GM12878 (cell line): ENCODE results near the gene NMRK1. TPM values are rescaled to one million over a fixed set of nuclear protein-coding genes. Genes with fewer than 3 reads are reported as not detected.

Experiments used
- ATF7 ChIP-seq: fragments of 450-650 bp; IDR thresholded peaks from 2 replicates; pipeline ENCODE4 v1.6.1; 2016; ENCODE audit warnings: low read depth, mild to moderate bottlenecking
- BHLHE40 ChIP-seq, 2 experiments: fragments of 450-650 bp in 1 of 2; IDR thresholded peaks; 2 replicates each; pipeline ENCODE4 v1.6.1; 2011 to 2017; ENCODE audit warnings: low read depth in 2 of 2, borderline replicate concordance in 1 of 2, improper control_type of control experiment in 1 of 2, low read length in 1 of 2, mild to moderate bottlenecking in 1 of 2
- CHD4 ChIP-seq: fragments of 200-600 bp; sonication (generic); IDR thresholded peaks from 2 replicates; pipeline ENCODE4 v1.6.1; 2016; ENCODE audit warnings: mild to moderate bottlenecking
- ESRRA ChIP-seq: IDR thresholded peaks from 2 replicates; pipeline ENCODE4 v1.6.1; 2012; ENCODE audit warnings: mild to moderate bottlenecking, low read length, improper control_type of control experiment
- HDAC6 ChIP-seq: fragments of 200-600 bp; sonication (generic); IDR thresholded peaks from one replicate; pipeline ENCODE4 v1.8.0; 2017; ENCODE audit warnings: antibody characterized with exemption; ENCODE audit not compliant: unreplicated experiment
- HSF1 ChIP-seq: fragments of 150-350 bp; IDR thresholded peaks from 2 replicates; pipeline ENCODE4 v1.6.1; 2014; ENCODE audit warnings: mild to moderate bottlenecking, low read depth, low read length
- IRF4 ChIP-seq: IDR thresholded peaks from 2 replicates; pipeline ENCODE4 v1.6.1; 2011; ENCODE audit warnings: low read depth, low read length
- JUND ChIP-seq: IDR thresholded peaks from 2 replicates; pipeline ENCODE4 v1.6.1; 2012; ENCODE audit warnings: low read depth, mild to moderate bottlenecking, low read length, improper control_type of control experiment, moderate library complexity
- MTA2 ChIP-seq: fragments of 450-650 bp; IDR thresholded peaks from 2 replicates; pipeline ENCODE4 v1.6.1; 2016; ENCODE audit warnings: low read depth, mild to moderate bottlenecking, moderate library complexity
- NFYB ChIP-seq: IDR thresholded peaks from 2 replicates; pipeline ENCODE4 v1.6.1; 2011; ENCODE audit warnings: low read depth, mild to moderate bottlenecking, low read length, improper control_type of control experiment, moderate library complexity; ENCODE audit not compliant: insufficient read depth
- POLR2AphosphoS5 ChIP-seq: IDR thresholded peaks from 2 replicates; pipeline ENCODE4 v1.6.1; 2011; ENCODE audit warnings: mild to moderate bottlenecking, low read length, inconsistent platforms
- RAD21 ChIP-seq: IDR thresholded peaks from 2 replicates; pipeline ENCODE4 v1.6.1; 2011; ENCODE audit warnings: mild to moderate bottlenecking, low read depth, low read length, moderate library complexity; ENCODE audit not compliant: insufficient read depth
- SUZ12 ChIP-seq: fragments of 200-600 bp; sonication (generic); IDR thresholded peaks from one replicate; pipeline ENCODE4 v1.6.1; 2018; ENCODE audit warnings: antibody characterized with exemption, mild to moderate bottlenecking; ENCODE audit not compliant: unreplicated experiment
- TCF7 ChIP-seq: IDR thresholded peaks from 2 replicates; pipeline ENCODE4 v1.6.1; 2014; ENCODE audit warnings: antibody characterized with exemption, borderline replicate concordance
- ZNF274 ChIP-seq: IDR thresholded peaks from one replicate; pipeline ENCODE4 v1.8.0; 2011; ENCODE audit not compliant: insufficient read length, insufficient read depth
- polyA plus RNA-seq, 11 experiments: library from polyadenylated mRNA; depleted of rRNA in 4 of 11; unstranded in 6 of 11; stranded (reverse) in 5 of 11; fragments of >200 nt; fragmentation: Nextera tagmentation in 4 of 11; fragmentation: Illumina TruSeq in 1 of 11; extraction: Ambion mirVana in 4 of 11; extraction: Trizol in 1 of 11; gene quantifications; 1 replicate in 1 of 11; 2 replicates in 10 of 11; pipeline versions ENCODE4 v1.2.1 to v1.2.3, GENCODE V29; 2011 to 2016; ENCODE audit warnings: inconsistent platforms in 2 of 11, missing spikeins in 2 of 11, low read depth in 1 of 11
- total RNA-seq, 4 experiments: library from RNA; depleted of rRNA in 3 of 4; stranded (reverse); fragments of >200 nt in 3 of 4; fragmentation: Illumina TruSeq in 1 of 4; extraction: Trizol in 1 of 4; gene quantifications; 2 replicates each; pipeline versions ENCODE4 v1.2.1 to v1.2.3, GENCODE V29; 2013 to 2021
- TF ChIP-seq, protein P1 (sequence below): fragments of 450-650 bp; IDR thresholded peaks from 2 replicates; pipeline ENCODE4 v1.6.1; 2016; ENCODE audit warnings: mild to moderate bottlenecking
- TF ChIP-seq, protein P2 (sequence below): IDR thresholded peaks from 2 replicates; pipeline ENCODE4 v1.6.1; 2012; ENCODE audit warnings: low read depth, low read length, improper control_type of control experiment
- TF ChIP-seq, protein P3 (sequence below): fragments of 450-650 bp; IDR thresholded peaks from 2 replicates; pipeline ENCODE4 v1.6.1; 2017; ENCODE audit warnings: mild to moderate bottlenecking, low read depth, inconsistent platforms; ENCODE audit not compliant: poor library complexity, severe bottlenecking
- TF ChIP-seq, protein P4 (sequence below): fragments of 450-650 bp; IDR thresholded peaks from 2 replicates; pipeline ENCODE4 v1.6.1; 2018; ENCODE audit warnings: mild to moderate bottlenecking, low read depth, moderate library complexity; ENCODE audit not compliant: partially characterized antibody

The NMRK1 gene
- total and polyA plus RNA-seq, 10 of the 15 experiments (the other 5 are each of a cell fraction or from before 2014, with no cell fraction given) = 8.4 to 17.2 (median 12.1) TPM

DNA sequence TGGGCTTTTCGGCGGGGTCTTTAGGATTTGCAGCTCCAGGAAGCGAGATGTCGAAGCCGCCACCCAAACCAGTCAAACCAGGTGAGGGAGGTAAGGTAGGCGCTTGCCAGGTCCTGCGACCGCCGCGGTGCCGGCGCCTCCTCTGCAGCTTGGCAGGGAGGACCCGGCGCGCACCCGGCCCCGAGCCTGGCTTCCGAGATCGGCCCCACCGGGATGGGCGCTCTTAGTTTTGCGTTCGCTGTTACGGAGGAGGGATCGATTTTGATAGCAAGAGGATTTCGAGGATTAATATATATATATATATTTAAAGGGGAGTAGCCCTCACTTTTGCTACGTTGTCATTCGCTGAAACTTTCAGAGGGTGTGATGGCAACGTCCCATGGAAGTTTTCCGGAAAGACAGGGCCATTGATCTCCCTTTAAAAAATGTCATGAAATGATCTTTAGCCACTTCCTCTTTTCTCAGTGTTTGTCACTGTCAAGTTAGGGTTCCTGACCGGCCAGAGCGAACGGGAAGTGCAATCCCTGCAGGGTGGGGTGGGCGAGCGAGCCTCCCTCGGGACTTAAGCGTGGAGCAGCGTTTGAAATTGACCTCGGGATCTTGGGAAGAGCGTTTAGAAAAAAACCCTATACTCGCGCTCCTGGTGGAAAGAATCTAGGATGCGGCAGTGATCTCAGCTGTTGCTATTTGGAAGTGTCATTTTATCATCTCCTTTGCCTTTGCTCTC lies 854 bp upstream of the NMRK1 start (continued):
- TF ChIP-seq, protein P1, sequence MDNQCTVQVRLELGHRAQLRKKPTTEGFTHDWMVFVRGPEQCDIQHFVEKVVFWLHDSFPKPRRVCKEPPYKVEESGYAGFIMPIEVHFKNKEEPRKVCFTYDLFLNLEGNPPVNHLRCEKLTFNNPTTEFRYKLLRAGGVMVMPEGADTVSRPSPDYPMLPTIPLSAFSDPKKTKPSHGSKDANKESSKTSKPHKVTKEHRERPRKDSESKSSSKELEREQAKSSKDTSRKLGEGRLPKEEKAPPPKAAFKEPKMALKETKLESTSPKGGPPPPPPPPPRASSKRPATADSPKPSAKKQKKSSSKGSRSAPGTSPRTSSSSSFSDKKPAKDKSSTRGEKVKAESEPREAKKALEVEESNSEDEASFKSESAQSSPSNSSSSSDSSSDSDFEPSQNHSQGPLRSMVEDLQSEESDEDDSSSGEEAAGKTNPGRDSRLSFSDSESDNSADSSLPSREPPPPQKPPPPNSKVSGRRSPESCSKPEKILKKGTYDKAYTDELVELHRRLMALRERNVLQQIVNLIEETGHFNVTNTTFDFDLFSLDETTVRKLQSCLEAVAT = no peak
- TF ChIP-seq ZNF274 (no peak), RAD21 (no peak), MTA2 (no peak), HDAC6 (no peak), IRF4 (no peak), NFYB (no peak), SUZ12 (no peak), HSF1 (no peak), JUND (peak; percentile 50; the same call in 1 of the 2 replicates), BHLHE40 (IDR thresholded peaks at IDR 0.05; ENCODE audit: borderline replicate concordance in 1 of 2, low read depth in 2 of 2, low read length in 1 of 2) (no peak), ATF7 (peak; percentile 79), POLR2AphosphoS5 (no peak), CHD4 (no peak), TCF7 (no peak), ESRRA (no peak)
- TF ChIP-seq, protein P2, sequence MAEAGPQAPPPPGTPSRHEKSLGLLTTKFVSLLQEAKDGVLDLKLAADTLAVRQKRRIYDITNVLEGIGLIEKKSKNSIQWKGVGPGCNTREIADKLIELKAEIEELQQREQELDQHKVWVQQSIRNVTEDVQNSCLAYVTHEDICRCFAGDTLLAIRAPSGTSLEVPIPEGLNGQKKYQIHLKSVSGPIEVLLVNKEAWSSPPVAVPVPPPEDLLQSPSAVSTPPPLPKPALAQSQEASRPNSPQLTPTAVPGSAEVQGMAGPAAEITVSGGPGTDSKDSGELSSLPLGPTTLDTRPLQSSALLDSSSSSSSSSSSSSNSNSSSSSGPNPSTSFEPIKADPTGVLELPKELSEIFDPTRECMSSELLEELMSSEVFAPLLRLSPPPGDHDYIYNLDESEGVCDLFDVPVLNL = no peak
- TF ChIP-seq, protein P3, sequence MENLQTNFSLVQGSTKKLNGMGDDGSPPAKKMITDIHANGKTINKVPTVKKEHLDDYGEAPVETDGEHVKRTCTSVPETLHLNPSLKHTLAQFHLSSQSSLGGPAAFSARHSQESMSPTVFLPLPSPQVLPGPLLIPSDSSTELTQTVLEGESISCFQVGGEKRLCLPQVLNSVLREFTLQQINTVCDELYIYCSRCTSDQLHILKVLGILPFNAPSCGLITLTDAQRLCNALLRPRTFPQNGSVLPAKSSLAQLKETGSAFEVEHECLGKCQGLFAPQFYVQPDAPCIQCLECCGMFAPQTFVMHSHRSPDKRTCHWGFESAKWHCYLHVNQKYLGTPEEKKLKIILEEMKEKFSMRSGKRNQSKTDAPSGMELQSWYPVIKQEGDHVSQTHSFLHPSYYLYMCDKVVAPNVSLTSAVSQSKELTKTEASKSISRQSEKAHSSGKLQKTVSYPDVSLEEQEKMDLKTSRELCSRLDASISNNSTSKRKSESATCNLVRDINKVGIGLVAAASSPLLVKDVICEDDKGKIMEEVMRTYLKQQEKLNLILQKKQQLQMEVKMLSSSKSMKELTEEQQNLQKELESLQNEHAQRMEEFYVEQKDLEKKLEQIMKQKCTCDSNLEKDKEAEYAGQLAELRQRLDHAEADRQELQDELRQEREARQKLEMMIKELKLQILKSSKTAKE = no peak
- TF ChIP-seq, protein P4, sequence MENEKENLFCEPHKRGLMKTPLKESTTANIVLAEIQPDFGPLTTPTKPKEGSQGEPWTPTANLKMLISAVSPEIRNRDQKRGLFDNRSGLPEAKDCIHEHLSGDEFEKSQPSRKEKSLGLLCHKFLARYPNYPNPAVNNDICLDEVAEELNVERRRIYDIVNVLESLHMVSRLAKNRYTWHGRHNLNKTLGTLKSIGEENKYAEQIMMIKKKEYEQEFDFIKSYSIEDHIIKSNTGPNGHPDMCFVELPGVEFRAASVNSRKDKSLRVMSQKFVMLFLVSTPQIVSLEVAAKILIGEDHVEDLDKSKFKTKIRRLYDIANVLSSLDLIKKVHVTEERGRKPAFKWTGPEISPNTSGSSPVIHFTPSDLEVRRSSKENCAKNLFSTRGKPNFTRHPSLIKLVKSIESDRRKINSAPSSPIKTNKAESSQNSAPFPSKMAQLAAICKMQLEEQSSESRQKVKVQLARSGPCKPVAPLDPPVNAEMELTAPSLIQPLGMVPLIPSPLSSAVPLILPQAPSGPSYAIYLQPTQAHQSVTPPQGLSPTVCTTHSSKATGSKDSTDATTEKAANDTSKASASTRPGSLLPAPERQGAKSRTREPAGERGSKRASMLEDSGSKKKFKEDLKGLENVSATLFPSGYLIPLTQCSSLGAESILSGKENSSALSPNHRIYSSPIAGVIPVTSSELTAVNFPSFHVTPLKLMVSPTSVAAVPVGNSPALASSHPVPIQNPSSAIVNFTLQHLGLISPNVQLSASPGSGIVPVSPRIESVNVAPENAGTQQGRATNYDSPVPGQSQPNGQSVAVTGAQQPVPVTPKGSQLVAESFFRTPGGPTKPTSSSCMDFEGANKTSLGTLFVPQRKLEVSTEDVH = no peak
